Cardiac septum (tissue), 1 donor: Measurements from ENCODE around the gene ARHGEF26. TPM values are rescaled to one million over a fixed set of nuclear protein-coding genes. Genes with fewer than 3 reads are reported as not detected.

Source experiments
- DNase-seq: peaks from one replicate; pipeline ENCODE4 v3.0.0-alpha.2; 2020; ENCODE audit warnings: low spot score
- intact Hi-C: fragments of 100-400 bp; cut with DNase I; formaldehyde crosslinking; loops from one replicate; pipeline ENCODE4 v1.14.0; 2022
- total RNA-seq: library from RNA; stranded (reverse); fragmentation: NEBNext Ultra II Directional; extraction: Animal tissue kit (Norgen Biotek cat#: 25700); gene quantifications from one replicate; pipeline ENCODE4 v1.2.1, GENCODE V29; 2021
- donor health status: DM: no; HTN: no; CAD: no.

ARHGEF26 gene
- total RNA-seq, 1 donor from 2014 or later = 2.9 TPM

- no peak for DNase-seq
- intact Hi-C loops = no loop called here
Measured at GRCh38 chr3:154304116-154304786, 183.1 kb downstream of the ARHGEF26 start.

GRCh38 chr3:154304936-154305335, 183.7 kb downstream of the ARHGEF26 start:
- intact Hi-C loops = no loop called here

GRCh38 chr3:154307363-154307762, 186.2 kb downstream of the ARHGEF26 start:
- DNase-seq = no peak
- intact Hi-C loops = no loop called here

More at GRCh38 chr3:154304936-154305335, 183.7 kb downstream of the ARHGEF26 start:
- no peak for DNase-seq

Other genes starting within 250 kb of the ARHGEF26 start
- 43.3 TPM for gene DHX36, start 203.1 kb downstream of the ARHGEF26 start, total RNA-seq